IPS DF 4.7 (cell line): ENCODE data around the gene PKD1.
"Not testable (repeated sequence)": the region's sequence is repeated elsewhere in the genome, so short reads cannot be mapped to it uniquely, and the experiment has no call there.

Source experiments
- DNase-seq: peaks from one replicate; pipeline ENCODE4 v3.0.0-alpha.2; 2013; ENCODE audit warnings: low spot score; ENCODE audit errors: extremely low read depth

Gene PKD1

DNA sequence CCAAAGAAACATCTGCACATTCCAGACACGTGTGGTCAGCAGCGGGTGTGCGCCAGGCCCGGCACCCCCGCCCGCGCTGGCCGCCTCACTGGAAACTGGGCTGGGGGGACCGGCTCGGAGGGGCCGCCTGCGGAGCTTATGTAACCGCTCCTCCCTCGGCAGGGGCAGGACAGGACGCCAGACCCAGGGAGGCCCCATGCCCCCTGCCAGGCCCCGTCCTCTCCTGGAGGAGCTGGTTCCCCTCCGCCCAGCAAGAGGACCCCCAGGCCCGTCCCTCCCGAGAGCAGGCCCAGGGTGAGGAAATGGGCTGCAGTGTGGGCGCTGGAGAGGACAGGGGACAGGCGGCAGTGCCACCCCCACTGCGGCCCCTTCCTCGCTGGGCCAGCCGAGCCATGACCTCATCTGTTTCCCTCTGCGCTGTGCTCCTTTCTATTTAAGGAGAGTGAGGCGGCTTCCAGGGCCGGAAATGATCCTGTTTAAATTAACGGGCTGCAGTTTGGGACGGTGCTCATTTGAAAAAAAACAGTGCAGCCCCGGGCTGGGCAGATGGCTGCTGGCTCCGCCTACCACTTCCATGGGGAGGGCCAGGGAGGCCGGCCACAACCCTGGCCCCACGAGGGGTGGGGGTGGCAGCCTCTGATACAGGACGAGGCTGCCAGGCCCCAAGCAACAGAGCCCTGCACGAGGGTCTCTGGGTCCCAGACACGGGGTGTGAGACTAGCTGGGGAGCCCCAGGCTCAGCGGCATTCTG, 10.8 kb downstream of the PKD1 start:
- DNase-seq: not testable (repeated sequence)

DNA sequence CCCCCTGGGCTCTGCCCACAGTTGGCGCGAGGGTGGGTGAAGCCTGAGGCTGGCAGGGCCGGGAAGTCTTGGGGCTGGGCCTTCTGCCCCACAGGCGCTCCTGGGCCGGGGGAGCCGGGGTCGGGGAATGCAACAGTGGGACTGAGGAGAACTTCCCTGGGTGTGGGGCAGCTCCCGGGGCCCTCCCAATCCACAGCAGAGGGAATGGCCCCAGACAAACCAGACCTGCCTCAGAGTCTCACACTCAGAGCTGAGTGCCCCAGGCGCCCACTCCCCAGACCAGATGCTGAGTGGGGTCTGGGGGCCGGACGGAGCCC, 11.4 kb downstream of the PKD1 start:
- not testable (repeated sequence) for DNase-seq

DNA sequence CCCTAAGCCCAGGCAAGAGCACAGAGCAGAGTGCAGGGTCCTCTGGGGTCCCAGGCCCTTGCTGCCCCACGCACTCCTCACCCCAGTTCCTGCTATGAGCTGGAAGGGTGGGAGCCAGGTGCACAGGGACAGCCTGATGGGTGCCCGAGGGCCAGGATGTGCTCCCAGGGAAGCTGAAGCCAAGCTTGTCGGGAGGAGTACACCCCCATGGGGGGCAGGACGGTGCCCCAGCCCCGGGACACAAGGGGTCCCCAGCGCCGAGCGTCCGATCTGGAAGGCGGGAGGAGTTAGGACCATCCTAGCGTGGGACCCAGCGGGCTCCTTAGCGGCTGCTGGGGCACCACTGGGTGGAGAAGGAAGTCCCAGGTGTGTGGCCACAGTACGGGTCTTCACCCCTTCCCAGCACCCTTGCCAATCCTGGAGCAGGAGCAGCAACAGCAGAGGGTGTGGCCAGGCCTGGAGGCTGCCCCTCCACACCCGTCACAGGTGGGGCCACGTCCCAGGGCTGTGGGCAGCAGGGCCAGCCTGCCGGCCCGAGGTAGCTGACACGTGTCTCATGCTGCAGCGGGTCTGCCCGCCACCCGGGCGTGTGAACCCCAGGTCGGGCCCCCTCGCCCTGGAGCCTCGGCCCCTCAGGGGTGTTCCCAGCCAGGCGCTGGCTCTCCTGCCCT, 11.9 kb downstream of the PKD1 start:
- DNase-seq: not testable (repeated sequence)

GRCh38 chr16:2122934-2123683, 12.6 kb downstream of the PKD1 start:
- not testable (repeated sequence) for DNase-seq

DNA sequence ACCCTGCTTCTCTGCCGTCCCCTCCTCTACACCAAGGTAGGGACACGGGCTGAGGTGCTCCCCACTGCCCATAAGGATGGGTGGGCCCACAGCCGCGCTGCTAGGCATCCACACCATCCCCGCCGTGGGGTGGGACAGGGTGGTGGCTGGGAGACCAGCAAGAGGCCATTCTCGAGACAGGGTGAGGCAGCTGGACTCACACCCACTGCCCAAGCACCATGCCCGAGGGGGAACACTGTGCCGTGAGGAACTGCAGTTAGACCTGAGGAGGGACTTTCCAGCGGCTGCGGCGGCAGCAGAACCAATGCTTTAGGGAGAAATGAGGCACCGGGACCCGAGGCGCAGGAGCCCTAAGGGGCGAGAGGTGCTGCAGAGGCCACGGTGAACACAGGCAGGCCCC, 13.3 kb downstream of the PKD1 start:
- no peak for DNase-seq

GRCh38 chr16:2121853-2122252, 13.8 kb downstream of the PKD1 start:
- DNase-seq: no peak

GRCh38 chr16:2121325-2121724, 14.4 kb downstream of the PKD1 start:
- not testable (repeated sequence) for DNase-seq

DNA sequence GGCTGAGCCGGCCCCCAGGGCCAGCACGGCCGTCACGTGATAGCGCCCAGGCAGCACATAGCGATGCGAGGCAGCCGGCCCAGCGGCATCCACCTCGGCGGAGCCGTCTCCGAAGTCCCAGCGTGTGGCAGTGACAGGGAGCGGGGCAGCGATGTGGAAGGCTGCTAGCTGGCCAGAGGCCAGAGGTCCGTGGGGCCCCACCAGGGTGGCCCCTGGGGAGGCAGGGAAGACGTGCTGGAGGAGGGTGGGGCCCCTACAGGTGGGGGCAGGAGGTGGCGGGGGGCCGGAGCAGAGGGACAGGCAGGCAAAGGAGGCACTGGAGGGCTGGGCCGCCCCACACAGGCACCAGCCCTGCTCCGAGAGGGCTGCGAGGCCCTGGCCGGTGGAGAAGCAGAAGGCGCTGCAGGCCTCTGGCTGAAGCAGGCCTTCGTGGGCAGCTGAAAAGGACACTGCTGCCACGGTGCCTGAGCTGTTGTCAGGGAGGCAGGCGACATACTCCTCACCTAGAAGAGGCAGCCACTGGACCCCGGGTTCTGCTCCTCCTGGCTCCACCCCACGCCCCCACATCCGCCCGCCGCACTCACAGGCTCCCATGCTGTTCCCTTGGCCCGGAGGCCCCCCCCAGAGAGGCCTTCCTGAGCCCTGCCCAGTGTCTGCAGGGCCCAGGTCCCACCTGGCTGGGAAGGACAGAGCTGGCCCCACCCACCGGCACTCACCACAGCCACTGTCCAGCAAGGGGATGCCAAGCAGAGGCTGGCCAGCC, 17.6 kb downstream of the PKD1 start:
- not testable (repeated sequence) for DNase-seq

DNA sequence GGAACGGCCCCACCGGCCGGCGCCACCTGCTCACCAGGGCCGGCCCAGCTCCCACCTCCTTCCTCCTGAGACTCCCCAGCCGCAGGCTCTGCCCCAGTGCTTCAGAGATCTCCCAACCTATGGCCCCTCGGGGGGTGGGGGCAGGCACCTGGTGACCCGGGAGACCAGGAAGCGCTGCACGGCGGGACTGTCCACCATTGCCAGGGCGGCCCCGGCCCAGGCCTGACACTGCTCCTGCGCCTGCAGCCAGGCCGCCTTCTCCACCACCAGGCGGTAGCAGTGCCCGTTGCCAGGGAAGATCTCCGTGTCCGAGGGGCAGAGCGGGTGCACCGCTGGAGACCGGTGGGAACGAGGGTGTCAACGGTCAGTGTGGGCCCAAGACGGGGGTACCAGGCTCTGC, 18.4 kb downstream of the PKD1 start:
- DNase-seq: not testable (repeated sequence)

GRCh38 chr16:2116428-2116827, 19.3 kb downstream of the PKD1 start:
- DNase-seq: not testable (repeated sequence)

DNA sequence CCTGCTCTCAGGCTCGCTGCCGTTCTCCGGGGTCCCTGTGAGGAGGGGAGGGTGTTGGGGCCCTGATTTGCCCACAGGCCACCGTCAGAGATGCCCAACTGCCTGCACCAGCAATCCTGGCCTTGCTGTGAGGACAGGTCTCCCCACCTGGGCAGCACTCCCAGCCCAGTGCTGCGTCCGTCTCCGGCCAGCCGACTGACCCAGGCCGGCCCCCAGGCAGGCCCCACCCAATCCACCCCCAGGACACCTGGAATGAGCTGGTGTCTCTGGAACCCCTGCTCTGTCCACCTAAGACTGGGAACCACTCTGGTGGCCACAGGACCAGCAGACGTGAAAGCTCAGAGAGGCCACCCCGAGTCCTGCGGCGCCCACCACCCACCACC, 20.1 kb downstream of the PKD1 start:
- DNase-seq: no peak

DNA sequence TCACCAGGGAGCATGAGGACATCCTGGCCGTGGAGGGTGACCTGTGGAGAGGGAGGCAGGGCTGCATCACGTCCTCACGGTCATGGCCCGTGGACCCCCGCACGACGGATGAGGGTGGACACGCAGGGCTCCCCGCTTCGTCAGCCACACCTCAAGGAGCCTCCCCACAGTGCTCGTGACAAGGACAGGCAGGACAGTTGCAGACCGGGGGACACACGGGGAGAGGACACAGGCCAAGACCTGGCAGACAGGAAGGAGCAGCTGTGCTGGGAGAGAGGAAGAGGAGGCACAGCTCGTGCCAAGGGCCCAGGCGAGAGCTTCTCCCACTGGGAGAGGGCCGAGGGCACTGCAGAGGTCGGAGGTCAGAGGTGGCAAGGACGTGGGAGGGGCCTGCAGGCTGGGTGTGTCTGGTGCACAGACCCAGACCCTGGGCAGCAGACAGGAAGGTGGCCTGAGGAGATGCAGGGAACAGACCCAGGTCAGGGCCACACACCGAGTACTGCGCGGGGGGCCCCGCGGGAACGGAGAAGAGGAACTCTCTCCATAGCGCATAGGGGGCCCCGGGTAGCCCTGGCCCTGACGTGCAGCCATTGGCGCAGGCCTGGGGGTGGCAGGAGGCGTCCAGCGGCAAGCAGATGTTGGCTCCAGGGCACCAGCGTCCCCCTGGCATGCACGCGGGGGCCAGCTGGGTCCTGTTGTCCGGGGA, 20.7 kb downstream of the PKD1 start:
- not testable (repeated sequence) for DNase-seq

- DNase-seq: not testable (repeated sequence)
These were observed 21.5 kb downstream of the PKD1 start for GRCh38 chr16:2114225-2114624.

DNA sequence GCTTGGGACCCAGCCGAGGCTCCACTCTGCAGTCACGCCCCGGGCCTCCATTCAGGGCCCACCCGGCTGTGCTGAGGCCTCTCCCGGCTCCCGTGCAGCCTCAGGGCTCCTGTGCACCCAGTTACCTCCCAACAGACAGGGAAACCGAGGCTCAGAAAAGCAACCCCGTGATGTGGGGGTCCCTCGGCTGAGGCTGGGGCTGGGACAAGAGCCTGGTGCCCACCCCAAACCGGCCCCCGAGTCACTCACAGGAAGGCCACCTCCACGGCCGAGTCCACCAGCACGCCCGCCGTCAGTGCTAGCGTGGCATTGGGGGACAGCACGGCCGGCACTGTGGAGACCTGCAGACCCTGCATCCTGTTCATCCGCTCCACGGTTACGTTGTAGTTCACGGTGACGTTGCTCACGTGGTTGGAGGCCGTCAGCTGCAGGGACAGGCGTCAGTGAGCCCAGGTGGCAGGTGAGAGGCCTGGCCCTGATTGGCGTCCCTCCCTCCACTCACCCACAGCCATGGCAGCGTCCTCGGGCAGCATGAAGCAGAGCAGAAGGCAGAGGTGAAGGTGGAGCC, 23.1 kb downstream of the PKD1 start:
- DNase-seq: not testable (repeated sequence)

DNA sequence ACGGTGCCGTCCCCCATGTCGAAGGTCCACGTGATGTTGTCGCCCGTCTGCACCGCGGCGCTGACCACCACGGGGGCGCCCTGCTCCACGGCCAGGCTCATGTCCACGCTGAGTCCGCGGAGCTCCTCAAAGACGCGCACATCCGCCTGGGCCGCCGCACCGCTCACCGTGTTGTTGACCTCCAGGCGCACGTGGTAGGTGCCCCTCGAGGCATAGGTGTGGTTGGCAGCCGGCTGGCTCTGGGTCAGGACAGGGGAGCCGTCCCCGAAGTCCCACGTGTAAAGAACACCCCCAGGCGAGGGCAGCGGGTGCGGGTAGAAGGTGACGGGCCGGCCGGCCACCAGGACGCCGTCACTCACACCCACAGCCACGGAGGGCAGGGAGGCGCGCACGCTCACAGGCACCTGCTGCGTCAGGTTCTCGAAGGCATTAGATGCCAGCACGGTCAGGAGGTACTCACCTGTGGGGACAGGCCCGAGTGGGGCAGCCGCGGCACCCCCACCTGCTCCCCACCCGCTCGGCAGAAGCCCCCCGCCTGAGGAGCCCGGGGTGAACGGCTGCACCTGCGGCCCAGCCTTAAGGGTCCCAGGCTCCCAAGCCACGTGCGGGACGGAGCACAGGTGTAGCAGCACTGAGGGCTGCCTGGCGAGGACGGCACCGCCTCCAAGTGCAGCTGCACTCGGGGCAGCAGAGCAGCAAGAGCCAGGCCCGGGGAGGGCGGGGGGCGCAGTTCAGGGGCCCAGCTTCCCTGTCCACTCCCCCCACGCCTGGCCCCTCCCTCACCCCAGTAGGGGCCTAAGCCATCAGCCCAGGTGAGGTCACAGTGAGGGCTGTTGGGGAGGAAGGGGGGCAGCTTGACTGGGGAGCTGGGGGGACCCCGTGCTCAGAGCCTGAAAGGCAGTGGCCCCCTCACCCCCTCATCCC, 24.0 kb downstream of the PKD1 start:
- not testable (repeated sequence) for DNase-seq

DNA sequence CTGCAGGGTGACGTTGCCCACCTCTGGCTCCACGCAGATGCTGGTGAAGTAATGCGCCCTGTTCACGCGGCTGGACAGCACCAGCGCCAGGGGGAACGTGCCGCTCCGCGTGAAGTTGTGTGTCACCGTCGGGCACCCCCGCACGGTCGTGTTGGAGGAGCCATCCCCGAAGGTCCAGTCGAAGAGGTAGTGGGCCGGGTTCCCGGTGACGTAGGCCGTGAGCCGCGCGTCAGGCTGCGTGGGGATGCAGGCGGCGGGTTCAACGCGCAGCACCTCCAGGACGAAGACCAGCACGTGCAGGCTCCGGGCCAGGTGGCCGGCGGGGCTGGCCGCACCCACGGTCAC, 24.7 kb downstream of the PKD1 start:
- DNase-seq: not testable (repeated sequence)

DNA sequence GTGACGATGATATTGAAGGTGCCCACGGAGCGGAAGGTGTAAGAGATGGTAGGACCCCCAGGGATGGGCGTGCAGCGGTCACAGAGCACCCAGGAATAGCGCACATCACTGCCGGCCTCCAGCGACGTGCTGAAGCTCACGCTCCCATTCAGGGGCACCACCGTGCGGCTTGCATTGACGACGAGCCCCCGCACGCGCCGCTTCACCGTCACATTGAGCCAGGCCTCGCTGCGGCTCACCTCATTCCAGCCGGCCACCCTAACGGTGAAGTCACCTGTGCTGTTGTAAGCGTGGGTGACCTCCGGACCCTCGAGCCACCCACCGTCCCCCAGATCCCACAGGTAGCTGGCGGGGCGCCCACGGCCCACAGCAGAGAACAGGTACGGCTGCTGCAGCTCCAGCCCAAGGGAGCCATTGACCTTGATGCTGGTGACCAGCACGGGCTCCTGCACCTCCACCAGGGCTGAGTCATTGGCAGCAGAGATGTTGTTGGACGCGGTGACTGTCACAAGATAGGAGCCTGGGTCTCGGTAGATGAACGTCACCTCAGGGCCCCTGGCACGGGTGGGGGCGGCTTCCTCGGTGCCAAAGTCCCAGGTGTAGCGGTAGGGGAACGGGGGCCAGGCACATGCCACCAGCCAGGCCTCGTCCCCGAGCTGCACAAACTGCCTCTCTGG, 25.2 kb downstream of the PKD1 start:
- DNase-seq: not testable (repeated sequence)

DNA sequence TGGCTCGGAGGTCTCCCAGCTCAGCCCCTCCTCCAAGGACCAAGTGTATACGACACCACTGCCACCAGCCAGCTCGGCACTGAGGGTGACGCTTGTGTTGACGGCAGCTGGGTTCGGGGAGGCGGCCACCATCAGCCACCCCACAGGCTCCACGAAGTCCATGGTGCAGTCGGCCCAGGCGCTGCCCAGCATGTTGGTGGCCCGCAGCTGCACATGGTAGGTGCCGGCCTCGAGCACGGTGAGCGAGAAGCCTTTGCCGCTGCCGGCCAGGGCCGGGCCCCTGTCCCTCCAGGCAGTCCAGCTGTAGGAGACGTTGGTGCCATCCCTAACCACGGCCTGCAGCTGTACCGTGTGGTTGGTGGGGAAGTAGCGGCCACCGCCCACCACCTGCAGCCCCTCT, 25.8 kb downstream of the PKD1 start:
- not testable (repeated sequence) for DNase-seq

GRCh38 chr16:2109271-2109580, 26.5 kb downstream of the PKD1 start:
- DNase-seq: not testable (repeated sequence)
